AG08396 (cell line): ENCODE data around the gene PIK3R5.
"Not testable (repeated sequence)": the region's sequence is repeated elsewhere in the genome, so short reads cannot be mapped to it uniquely, and the experiment has no call there.

ENCODE experiments used
- DNase-seq: peaks from one replicate; pipeline ENCODE4 v3.0.0; 2012; ENCODE audit warnings: low spot score, mixed read lengths

PIK3R5 gene

GRCh38 chr17:8986295-8986694 is 20.8 kb upstream of the PIK3R5 start:
- no peak for DNase-seq

DNA sequence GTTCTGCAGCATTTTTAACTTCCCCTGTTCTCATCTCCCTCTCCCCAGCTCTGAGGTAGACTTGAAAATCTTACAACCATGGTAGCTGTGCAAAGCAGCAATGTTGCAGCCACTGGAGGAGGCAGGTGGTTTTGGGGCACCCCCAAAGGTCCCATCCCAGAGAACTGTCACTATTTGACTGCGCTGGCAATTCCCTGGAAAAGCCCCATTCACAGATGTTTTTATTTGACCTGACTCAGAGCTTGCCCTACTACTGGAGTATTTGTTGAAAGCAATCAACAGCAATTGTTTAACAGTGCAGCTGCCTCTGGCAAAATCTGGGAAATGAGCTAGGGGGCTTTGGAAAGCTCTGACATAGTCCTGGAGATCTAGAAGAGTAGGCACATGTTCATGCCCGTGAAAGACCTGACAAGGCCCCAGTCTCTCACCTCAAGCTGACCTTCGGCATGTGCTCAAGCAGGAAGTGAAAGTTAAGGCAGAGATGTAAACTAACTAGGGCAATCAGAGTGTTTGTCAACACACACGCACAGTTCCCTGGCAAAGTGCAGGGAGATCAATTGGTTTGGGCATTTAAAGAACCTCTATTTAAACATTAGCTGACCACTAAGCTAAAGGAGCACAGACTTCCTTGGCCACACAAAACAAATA is 19.7 kb upstream of the PIK3R5 start:
- DNase-seq: no peak

DNA sequence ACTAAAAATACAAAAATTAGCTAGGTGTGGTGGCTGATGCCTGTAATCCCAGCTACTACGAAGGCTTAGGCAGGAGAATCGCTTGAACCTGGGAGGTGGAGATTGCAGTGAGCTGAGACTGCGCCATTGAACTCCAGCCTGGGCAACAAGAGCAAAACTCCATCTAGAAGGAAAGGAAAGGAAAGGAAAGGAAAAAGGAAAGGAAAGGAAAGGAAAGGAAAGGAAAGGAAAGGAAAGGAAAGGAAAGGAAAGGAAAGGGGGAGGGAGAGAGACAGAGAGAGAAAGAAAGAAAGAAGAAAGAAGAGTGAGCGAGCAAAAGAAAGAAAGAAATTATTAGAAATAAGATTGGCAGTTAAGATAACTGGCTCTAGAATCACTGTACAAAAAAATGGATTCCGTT is 18.7 kb upstream of the PIK3R5 start:
- not testable (repeated sequence) for DNase-seq

DNA sequence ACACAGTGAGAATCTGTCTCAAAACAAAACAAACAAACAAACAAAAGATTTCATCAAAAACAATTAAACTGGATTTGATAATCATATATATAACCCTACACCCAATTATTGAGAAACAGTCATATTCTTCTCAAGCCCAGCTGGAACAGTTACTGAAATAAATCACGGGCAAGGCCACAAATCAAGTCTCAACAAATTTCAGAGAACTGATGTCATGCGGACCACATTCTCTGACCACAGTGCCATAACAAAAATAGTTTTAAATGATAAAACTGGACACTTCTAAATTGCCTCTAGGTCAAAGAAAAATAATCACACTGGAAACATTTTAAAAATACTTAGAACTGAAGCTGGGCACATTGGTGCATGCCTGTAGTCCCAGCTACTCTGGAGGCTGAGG is 15.9 kb upstream of the PIK3R5 start:
- no peak for DNase-seq

GRCh38 chr17:8979715-8980114 is 14.2 kb upstream of the PIK3R5 start:
- DNase-seq: no peak

- no peak for DNase-seq
Observed at GRCh38 chr17:8976638-8977037, 11.1 kb upstream of the PIK3R5 start.

DNA sequence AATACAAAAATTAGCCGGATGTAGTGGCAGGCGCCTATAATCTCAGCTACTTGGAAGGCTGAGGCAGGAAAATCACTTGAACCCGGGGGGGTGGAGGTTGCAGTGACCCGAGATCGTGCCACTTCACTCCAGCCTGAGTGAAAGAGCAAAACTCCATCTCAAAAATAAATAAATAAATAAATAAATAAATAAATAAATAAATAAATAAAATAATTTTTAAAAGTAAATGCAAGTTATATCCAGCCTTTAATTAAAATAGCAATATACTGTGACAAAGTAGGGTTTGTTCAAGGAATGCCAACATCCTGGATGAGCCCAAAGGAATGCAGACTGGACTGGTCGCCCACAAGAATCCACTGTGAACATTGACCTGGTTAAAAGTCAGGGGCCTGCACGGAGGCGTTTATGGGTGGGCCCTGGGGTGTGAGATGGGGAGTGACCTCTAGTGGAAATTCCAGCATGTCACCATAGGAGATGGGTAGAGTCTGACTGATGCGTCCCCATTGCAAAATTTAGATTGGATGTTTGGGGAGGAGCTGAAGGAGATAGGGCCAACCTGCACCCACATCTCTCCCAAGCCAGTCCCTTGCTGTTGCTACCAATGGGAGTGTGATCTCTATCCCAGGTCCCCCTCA is 9.7 kb upstream of the PIK3R5 start:
- no peak for DNase-seq

GRCh38 chr17:8969901-8970300 is 4.4 kb upstream of the PIK3R5 start:
- no peak for DNase-seq

GRCh38 chr17:8968503-8968902 is 3.0 kb upstream of the PIK3R5 start:
- DNase-seq: no peak

DNA sequence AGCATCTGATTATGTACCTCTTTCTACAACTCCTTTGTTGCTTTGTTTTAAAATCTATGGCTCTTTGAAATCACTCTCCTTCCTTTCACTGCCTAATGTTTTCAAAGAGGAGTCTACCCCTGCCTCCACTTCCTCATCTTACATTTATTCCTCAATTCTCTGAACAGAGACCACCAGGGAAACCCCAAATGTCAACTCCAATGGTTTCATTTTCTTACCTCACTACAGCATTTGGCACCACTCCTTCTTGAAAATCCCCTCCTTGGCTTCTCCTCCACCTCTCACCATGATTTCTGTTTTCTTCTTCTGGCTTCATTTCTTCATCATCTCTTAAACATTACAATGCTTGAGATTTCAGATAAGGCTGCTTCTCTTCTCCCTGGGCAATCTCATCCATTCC is 2.4 kb upstream of the PIK3R5 start:
- DNase-seq: no peak

- DNase-seq: no peak
Observed at GRCh38 chr17:8966926-8967325, 1.4 kb upstream of the PIK3R5 start.

DNA sequence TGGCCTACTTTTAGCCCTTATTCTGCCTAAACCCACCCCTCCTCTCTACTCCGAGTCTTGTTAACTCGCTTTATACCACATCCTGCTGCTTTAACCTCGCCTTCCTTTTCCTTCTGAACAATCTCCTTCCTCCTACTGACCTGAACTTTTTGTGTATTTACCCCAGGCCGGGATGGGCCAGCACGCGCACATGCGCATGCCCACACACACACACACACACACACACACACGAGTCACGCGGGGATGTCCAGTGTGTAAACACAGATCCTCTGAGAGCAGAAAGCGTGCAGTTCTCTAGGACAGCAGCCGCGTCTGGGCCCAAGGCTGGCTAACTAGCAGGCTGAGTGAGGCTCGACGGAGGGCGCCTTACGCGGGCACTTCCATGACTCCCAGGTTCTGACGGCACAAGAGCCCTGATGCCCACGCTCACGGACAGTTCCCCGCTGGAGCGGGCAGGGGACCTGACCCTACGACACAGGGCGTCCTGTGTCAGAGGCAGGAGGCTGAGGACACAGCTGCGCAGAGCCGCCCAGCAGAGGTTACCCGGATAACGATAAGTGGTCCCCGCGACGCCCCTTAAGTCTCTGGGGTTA is 610 bp downstream of the PIK3R5 start:
- DNase-seq: no peak

DNA sequence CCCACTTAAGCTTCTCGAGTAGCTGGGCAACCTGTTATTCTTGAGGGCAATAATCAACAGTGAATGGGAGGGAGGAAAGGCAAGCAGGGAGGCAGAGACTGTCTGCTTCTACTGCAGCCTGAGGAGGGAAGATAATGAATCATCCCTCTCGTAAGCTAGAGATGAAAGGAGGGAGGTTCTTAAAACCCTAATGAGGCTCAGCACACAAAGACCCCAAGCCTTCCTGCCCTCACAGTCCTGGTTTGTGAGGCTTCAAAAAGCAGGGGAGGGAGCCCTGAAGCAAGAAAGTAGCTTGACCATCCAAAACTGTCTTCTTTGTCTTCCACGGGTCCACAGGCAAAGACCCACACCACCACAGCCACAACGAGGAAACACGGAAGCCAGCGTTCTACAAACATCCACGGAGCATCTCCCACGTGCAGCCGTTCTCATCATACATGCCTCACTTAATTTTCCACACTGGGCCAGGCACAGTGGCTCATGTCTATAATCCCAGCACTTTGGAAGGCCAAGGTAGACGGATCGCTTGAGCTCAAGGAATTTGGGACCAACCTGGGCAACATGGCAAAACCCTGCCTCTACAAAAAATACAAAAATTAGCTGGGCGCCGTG is 1.8 kb downstream of the PIK3R5 start:
- no peak for DNase-seq

DNA sequence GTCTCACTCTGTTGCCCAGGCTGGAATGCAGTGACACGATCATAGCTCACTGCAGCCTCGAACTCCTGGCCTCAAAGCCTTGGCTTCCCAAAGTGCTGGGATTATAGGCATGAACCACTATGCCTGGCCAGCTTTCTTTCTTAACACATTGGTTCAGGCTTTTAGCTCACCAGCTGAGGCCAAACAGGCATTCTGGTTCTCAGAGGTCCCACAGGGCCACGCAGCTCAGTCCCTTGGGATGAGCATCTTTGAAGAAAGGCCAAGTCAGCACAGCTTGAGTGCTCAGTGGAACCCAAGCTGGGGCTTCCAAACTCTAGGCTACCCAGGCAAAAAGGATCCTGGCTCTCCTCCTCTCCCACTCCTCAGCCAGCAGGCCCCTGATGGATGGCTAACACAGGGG is 2.5 kb downstream of the PIK3R5 start:
- no peak for DNase-seq

- DNase-seq: no peak
Observed at GRCh38 chr17:8961829-8962228, 3.7 kb downstream of the PIK3R5 start.

DNA sequence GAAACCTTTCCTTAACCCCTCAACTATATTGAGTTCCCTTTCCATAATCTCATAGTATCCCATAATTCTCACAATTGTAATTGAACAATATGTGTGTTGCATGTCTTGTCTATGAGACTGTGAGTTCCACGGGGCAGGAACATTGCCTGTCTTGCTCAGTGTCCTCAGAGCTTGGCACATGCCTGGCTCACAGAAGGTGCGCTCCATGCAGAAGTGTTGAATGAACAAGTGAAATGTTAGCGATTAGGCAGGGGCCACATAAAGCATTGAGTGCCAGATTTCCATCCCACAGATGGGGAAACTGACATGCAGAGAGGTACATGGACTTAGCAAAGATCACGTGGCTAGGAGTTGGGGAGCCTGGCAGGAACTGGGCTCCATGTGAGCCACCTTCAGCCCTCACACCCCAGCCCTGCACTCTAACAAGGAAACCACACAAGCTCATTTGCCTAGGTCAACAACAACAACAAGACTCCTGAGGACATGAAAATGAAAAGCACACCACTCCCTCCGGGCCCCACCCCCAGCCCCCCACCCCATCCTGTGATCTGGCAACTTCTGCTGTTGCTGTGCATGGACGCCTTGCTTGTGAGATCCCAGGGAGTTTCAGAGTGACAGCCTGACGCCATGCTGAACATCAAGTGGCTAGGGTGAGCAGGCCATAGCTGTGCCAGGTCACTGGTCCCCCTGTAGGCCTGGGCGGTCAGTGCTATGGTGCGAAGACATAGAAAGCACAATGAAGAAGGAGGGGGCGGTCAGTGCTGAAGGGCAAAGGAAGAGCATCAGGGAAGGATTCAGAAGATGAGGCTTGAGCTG is 5.0 kb downstream of the PIK3R5 start:
- no peak for DNase-seq

DNA sequence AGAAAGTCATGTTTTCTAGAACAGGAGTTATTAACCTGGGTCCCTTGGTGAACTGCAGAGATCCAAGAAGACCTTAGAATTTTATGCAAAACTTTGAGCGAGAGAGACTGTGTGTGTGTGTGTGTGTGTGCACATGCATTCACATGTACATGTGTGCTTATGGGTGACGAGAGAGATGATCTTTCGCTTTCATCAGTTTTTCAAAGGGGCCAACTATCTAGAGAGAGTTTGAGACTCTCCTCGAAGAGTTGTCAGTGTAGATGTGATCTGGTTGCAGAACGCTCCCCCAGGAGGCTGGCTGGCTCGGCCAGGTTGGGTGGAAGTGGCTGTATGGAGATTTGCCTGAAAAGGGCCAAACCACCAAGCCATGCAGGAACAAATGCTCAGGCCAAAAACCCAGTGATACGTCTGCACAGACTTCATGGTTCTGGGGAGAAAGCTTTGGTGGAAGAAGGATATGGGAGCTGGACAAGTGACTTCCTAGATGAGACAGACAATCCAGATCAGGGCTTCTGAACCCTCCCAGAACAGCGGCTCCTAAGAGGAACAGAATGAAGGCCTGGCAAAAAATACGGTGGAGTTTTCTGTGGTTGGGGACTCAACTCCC is 6.1 kb downstream of the PIK3R5 start:
- no peak for DNase-seq

DNA sequence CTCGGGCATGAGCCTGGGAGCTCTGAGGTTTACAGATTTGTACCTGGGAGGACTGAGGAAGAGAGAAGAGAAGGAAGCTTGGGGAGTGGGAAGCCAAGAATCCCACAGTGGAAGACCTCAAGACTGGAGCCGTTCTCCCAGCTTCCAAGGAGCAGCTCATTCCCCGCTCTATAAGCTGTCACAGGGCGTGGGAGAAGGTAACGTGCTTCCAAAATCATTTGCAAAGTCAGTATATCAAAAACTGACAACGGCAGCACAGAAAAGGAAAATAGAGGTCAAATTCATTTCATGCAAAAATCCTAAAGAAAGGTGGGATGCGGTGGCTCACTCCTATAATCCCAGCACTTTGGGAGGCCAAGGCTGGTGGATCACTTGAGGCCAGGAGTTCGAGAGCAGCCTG is 7.8 kb downstream of the PIK3R5 start:
- DNase-seq: no peak

DNA sequence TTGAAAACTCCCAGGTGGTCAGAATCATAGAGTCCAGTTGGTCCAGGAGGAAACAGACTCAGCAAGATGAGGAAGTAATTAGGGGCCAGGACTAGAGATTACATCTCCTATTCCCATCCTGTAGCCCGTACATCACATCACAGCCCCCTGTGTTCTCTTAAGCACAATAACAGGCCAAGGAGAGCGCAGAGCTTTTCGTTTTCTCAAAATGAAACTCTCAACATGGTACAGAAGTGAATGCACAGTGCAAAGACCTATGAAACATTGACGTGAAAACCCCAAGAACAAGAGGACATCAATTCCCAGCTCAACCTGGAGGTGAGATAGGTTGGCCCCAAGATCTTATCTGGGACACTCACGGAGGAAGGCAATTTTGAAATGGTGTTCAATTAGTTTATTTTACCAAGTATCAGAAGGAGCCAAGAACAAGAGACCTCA is 9.0 kb downstream of the PIK3R5 start:
- DNase-seq: no peak

DNA sequence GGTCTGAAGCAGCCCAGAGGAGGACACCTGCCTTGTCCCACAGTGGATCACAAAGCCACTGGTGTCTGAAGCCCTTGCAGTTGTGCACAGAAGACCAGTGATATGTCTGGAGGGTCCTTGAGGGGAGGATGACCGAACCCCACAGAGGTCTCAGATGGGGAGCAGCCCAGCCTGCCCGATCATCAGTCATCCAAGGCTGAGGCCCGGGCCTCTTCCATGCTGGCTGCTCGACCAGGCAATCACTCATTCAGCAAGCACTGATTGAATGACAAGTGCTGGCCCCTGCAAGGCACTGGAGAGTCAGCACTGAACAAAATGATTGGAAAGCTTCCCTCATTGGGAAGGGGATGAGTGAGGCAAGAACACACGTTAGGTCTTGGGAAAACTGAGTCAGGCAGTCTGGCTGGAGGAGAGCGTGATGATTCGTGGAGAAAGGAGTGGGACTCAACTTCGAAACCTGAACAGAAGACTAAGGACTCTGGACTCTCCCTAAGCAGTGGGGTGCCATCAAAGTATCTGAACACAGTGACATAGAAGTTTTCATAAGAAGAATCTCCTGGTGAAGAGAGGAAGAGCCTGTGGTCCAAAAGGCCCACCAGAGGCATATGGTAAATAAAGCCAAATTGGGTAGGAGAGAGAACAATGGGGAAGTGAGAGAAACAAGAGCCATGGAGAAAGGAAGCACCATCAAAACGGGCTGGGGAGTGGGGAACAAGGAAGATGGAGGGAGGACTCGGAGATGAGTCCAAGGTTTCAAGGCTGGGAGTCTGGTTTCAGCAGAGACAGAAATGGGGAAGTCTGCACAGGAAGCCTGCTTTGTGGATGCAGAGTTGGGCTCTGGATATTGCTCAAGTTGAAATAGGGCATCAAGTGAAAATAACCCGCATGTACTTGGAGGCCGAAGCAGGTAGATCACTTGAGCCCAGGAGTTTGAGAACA is 10.2 kb downstream of the PIK3R5 start:
- DNase-seq: no peak

DNA sequence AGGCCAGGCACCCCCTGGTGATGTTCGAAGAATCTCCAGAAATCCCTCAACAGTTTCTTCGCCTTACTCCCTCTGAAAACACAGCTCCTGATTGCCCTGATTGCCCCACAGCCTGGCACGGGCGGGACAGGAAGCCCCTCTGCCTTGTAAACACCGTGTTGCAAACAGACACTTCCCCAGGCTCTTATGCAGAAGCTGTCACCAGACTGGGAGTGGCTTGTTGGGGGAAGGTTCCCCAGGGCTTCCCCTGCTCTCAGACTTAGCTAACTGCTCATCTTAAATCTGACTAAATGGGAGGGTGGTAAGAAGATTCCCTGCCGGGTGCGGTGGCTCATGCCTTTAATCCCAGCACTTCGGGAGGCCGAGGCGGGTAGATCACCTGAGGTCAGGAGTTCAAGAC is 11.2 kb downstream of the PIK3R5 start:
- no peak for DNase-seq
